GM19023 (cell line): ENCODE data around the gene LIMD2.

Source experiments
- ATAC-seq: cut with Tn5 transposase; IDR thresholded peaks from one replicate; pipeline ENCODE4 v1.9.1; 2021; ENCODE audit warnings: mild to moderate bottlenecking, moderate library complexity; ENCODE audit not compliant: unreplicated experiment

The LIMD2 gene

DNA sequence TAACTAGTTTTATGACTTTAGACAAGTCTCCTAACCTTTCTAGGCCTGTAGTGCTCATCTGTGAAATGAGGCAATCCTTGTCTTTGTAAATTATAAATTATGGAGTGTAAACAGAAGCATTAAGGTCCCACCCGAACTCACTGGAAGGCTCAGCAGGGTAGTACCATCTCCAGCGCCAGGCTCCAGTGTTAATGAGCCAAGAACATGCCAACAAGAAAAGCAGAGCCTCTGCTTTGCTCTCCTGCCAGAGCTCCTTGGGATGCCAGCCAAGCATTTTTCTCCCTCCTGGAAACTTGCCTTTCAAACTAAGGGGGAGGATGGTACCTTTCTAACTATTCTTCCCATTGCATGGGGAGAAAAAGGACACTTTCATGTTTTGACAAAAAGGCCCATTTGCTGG lies 14.9 kb downstream of the LIMD2 start:
- ATAC-seq = no peak

DNA sequence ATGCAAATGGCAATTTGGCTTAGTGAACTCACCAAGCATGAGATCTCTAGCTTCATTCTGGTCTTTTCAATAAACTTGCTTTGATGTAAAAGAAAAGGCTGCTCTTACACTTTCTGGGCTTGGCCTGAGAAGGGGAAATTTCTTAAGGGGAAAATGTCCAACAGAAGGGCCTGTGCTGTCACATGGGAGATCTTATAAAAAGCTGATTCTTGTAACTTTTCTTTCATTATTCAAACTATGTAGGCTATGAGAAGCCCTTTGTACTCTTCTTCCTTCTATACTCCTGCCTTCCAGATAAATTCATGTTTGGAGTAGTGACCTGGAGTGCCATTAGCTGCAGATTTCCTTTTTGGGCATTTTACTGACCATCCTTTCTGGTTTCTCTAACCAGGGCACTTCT lies 16.9 kb downstream of the LIMD2 start:
- no peak for ATAC-seq

- no peak for ATAC-seq
Measured at GRCh38 chr17:63682441-63682840, 17.5 kb downstream of the LIMD2 start.

GRCh38 chr17:63681530-63681929 lies 18.4 kb downstream of the LIMD2 start:
- ATAC-seq = no peak

DNA sequence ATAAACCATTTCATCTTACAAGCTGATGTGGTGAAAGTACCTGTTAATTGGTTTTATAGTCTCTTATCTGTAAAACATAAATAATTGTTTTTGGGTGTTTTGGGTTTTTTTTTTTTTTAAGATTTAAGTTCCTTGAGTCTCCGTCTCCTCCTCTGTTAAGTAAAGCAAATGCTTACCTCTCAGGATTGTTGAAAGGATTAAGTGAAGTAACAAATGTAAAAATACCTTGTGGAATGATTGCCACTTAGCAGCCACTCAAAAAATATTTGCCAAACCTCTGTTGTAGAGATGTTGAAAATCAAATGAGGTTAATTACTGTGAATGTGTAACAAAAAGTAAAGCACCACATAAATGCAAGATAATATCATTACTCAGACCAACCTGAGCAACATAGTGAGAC lies 19.2 kb downstream of the LIMD2 start:
- no peak for ATAC-seq

- ATAC-seq = no peak
Measured at GRCh38 chr17:63679214-63679613, 20.7 kb downstream of the LIMD2 start.

DNA sequence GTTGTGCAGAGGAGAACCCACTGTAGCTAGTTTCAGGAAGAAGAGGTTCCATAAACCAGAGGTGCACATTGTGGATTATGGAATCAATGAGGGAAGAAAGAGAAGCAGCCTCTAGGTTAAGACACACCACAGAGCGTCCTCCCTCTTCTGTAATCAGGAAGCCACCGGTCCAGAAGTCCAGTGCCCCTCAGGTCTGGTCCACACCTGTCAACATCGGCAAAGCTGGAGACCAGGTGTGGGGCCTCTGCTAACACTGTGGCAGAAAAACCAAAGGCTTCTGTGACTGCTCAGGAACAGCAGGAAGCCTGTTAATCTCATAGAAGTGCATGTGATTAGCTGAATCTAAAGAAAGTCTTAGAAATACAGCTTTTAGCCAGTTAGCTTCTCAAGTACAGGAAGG lies 23.3 kb downstream of the LIMD2 start:
- no peak for ATAC-seq

- no peak for ATAC-seq
Measured at GRCh38 chr17:63675607-63676546, 24.0 kb downstream of the LIMD2 start.

GRCh38 chr17:63675231-63675606 lies 24.7 kb downstream of the LIMD2 start:
- no peak for ATAC-seq

GRCh38 chr17:63672856-63673255 lies 27.1 kb downstream of the LIMD2 start:
- ATAC-seq = no peak

DNA sequence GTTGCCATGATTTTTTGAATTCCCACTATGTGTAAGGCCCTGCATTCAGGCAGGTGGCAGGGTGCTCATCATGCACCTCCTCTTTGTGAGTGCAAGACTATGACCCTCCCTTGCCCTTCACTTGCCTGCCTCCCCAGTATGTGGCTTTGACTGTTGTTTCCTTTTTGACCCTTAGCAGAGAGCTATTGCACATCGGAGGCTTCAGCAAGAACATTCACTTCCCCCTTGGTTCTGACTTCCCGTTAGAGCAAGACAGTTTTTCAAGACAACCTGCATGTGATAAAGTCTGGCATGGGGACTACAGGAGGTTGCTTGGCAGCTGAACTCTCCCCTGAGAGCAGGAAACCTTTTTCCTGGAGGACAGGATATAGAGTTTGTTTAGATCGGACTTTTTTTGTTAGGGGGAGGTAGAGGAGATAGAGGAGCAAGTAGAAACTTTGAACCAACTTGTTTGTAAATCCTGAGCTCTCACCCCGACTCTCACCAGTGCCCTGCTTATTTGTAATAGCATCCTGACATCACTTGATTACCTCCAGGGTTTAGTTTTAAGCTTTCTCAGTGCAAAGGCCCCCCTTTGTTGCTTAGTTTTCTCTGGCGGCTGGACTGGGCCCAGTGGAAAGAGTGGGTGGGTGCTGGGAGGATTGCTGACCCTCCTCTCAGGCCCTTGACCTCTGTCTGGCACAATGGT lies 34.3 kb downstream of the LIMD2 start:
- no peak for ATAC-seq

DNA sequence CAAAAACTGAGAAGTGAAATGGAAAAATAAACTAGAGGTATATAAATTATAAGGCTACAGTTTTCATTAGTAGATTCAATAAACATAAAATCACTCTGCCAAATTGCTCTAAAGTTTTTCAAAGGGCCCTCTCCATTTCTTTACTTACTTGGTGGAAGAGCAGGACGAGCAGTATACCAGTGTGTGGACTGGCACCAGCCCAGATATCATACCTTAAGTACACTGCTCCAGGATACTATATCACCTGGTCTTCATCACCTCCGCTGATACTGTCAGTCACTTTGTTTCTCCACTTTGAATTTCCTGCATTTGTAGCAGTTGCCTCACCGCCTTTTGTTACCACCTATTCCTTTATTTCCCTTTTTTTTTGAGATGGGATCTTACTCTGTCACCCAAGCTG lies 40.1 kb downstream of the LIMD2 start:
- ATAC-seq = no peak

DNA sequence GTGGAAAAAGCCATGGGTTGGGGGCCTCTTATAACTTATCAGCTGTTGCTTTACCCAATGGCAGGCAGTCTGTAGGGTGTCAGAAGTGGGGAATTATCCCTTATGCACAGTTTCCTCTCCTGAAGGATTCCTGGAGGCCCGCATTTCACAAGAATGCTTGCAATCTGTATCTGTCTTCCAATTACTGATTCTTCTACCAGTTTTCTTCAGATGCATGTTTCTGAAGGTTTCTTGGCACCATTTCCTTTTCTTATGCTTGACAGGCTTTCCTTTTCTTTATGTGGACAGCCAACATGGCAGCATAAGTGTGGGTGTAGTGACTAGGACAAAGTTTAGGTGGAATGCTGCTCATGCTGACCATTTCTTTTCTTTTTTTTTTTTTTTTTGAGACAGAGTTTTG lies 41.6 kb downstream of the LIMD2 start:
- no peak for ATAC-seq

DNA sequence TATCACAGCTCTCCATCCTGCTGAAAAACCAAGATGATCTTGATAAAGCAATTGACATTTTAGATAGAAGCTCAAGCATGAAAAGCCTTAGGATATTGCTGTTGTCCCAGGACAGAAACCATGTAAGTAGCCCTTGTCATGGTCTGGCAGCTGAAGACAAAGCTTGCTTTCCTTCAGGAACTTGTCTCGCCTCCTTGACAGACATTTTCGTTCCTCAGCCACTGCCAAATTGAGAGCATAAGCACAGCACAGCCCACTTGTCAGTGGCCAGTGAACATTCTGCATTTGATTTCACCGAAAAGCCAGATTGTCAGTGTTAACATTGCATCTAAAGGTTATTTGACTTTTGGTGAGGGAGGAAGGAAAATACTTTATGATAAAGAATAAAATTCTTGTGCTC lies 42.1 kb downstream of the LIMD2 start:
- no peak for ATAC-seq

GRCh38 chr17:63653050-63653449 lies 46.9 kb downstream of the LIMD2 start:
- ATAC-seq = no peak

DNA sequence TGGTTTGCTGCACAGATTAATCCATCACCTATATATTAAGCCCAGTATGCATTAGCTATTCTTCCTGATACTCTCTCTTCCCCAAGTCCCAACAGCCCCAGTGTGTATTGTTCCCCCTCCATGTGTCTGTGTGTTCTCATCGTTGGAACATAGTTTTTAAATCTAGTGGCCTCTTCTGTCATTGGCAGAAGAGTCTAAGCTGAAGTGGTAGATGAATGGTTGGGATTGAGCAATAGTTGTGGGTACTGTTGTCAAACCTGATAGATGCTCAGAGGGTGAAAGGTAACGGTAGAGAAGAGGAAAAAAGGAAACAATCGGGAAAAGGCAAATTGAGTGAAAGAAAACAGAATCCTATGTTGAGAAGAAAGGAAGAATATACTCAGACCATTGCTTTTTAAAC lies 47.8 kb downstream of the LIMD2 start:
- ATAC-seq = no peak

DNA sequence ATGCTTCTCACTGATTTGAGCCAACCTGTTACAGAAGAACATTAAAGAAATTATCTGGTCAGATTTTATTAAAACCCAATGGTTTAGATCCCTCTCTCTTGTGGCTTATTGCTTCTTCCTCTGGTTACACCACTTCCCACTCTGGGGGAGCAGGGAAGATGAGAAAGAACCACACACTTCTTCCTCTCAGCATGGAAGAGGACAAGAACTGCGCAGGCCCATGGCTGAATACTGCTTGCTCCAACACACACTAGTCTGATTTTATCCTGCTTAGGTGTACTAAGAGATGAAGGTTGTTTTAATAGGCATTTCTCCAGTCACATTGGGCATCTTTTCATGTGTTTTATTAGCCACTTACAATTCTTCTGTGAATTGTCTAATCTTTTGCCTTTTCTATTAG lies 50.1 kb downstream of the LIMD2 start:
- ATAC-seq = no peak

GRCh38 chr17:63647936-63648335 lies 52.0 kb downstream of the LIMD2 start:
- no peak for ATAC-seq

- no peak for ATAC-seq
Measured at GRCh38 chr17:63647065-63647725, 52.7 kb downstream of the LIMD2 start.

DNA sequence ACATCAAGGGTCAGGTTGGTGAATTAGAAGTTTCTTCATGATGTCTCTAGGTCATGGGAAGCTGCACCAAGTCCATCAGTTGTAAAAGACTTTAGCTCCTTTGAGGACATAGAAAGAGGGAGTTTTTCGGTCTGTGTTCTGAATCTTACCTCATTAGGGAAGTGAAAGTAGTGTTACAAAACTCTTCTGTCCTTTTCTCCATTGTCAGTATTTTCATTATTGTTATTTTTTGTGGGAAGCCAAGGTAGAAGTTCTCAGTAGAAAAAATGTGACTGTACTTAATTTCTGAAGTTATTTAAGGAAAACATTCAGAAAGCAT lies 53.5 kb downstream of the LIMD2 start:
- peak; percentile 59 for ATAC-seq
